K562 treated with DMSO at 1 percent for 48 hours (cell line): ENCODE results near the gene MB21D2. TPM values are rescaled to one million over a fixed set of nuclear protein-coding genes. Genes with fewer than 3 reads are reported as not detected.

ENCODE experiments used
- total RNA-seq: library from RNA; unstranded; fragments of 300-600 nt; gene quantifications from 2 replicates; pipeline ENCODE4 v1.2.3, GENCODE V29; 2022; ENCODE audit warnings: low replicate concordance; ENCODE audit errors: extremely low read depth

MB21D2 gene
- total RNA-seq = not detected in 2 replicates

DNA sequence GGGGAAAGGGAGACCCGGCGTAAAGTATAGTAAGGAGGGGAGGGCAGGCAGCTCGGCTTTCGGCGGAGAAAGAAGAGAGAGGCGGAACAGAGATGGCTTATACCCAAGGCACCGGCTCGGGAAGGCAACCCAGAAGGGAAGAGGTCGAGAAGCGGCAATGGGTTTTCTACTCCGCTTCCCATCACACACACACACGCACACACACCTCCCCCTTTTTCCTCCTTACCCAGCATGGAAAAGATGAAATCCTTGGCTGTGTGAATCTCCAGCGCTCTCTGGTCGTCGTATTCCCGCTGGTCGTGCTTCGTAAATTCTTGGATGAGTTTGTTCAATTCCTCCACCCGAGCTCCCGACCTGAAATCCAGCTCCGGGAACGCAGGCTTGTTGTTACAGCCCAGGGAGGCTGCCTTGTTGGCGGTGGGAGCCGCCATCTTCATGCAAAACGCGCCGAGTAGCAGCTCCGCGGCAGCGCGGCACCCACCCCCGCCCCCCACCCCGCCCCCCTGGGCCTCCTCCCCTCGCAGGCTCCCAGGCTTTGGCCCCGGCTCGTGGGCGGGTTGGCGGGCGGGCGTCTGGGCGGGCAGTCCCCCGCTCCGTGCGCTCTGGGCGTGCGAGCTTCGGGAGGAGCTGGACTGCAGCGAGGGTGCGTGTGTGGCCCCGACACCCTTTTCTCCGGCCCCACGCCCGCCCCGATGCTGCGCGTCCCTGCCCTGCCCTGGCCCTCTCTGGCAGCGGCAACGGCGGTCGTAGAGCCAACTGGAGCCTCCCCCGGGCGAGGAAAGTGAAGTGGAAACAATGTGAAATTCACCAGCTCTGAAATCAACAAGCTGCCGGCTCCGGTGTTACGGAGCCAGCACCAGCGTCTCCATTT is at the start of gene MB21D2:
TSS of gene MB21D2 (minus strand) at position 453 of the 871 bp plus-strand sequence. CDS start at position 437, 16 bp downstream.

Other genes with a start within 250 kb of the MB21D2 start
- gene FGF12, start 190.3 kb downstream of the MB21D2 start, total RNA-seq = not detected in 2 replicates